HG02678 (cell line): ENCODE measurements around the gene CCL22.

ENCODE experiments used
- ATAC-seq: cut with Tn5 transposase; IDR thresholded peaks from one replicate; pipeline ENCODE4 v1.9.1; 2021; ENCODE audit warnings: mild to moderate bottlenecking, moderate library complexity; ENCODE audit not compliant: unreplicated experiment

The CCL22 gene

DNA sequence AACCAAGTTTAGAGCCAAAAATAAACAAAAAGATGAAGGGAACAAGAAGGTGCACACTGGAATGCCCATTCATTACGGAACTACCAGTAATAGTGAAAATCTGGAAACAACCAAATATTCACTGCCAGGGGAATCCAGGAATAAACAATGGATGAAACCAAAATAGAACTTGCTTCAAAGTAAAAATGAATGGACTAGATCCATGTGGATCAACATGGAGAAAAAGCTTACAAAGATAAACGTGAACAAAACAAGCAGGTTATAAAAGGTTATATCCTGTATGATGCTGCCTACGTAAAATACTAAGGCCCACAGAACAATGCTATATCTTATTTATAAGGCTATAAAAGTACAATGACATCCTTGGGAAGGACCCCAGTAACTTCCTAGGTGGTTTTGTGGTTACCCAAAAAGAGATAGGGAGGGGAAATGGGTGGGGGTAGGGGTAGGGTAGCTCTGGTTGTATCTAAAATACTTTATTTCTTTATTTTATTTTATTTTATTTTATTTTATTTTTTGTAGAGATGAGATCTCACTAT, 12.8 kb upstream of the CCL22 start:
- no peak for ATAC-seq

DNA sequence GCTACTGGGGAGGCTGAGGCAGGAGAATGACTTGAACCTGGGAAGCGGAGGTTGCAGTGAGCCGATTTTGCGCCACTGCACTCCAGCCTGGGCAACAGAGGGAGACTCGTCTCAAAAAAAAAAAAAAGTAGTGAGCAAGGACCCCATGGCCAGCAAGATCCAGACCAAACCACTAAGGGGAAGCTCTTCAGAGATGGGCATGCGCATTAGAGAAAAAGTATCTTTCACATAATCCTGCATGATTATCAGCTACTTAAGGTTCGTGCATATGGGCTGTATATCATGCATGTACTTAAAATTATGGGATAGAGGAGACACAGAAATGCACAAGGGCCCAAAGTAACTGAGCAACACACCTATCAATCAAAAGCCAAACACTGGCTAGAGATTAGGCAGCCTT, 10.7 kb upstream of the CCL22 start:
- no peak for ATAC-seq

DNA sequence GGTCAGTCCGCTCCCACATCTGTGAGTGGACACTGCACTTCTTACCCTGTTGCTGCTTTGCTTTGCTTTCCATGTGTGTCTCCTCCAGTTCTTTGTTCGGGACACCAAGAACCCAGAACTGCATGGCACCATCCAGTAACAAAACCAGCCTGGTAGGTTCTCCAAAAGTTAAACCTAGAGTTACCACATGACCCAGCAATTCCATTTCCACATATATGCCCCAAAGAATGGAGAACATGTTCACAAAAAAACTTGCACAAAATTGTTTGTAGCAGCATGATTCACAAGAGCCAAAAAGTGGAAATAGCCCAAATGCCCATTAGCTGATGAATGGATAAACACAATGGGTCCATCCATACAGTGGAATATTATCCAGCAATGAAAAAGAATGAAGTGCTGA, 10.3 kb upstream of the CCL22 start:
- ATAC-seq, result no peak

DNA sequence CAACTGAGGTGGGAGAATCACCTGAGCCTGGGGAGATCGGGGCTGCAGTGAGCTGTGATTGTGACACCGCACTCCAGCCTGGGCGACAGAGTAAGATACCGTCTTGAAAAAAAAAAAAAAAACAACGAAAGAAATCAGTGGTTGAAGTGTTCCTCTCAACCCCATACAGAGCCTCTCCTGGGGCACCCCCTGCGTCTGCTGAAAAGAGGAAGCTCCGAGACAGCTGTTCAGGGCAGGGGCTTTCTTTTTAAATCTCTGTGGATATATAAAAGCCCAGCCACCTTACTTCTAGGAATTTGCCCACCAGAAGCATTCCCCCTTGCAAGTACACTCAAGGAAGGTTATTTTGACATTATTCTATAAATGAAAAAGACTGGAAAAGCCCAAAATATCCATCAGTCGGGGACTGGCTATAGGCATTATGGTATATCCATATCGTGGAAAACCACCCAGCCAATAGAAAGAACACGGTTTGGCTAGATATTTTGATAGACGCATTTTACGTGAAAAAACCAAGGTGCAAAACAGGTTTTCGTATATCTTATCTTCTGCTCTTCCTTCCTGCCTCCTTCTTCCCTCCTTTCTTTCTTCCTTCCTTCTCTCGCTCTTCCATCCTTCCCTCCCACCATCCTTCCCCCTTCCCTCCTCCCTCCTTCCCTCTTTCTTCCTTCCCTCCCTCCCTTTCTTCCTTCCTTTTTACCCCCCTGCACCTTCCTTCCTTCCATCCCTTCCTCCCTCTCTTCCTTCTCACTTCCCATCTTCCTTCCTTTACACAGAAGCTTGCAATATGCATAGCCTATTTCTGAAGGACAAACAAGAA, 9.2 kb upstream of the CCL22 start:
- peak; percentile 94 for ATAC-seq

DNA sequence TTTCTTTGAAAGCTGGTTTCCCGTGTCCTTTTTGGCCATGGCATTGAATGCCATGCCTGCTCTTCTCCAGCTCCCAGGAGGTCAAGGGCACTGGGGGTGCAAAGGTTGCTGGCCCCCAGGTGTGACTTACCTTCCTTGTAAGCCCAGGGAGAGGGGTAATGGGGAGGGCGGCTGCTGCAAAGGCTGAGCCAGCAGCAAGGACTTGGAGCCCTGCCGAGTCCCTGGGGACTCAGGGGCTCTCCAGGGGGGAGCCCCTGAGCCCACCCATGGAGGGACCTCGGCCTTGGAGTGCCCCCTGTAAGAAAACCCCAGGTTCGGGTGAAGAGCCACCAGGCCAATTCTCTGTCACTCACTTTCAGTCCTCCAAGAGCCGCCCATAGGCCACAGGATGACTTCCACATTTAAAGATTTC, 5.9 kb upstream of the CCL22 start:
- no peak for ATAC-seq

DNA sequence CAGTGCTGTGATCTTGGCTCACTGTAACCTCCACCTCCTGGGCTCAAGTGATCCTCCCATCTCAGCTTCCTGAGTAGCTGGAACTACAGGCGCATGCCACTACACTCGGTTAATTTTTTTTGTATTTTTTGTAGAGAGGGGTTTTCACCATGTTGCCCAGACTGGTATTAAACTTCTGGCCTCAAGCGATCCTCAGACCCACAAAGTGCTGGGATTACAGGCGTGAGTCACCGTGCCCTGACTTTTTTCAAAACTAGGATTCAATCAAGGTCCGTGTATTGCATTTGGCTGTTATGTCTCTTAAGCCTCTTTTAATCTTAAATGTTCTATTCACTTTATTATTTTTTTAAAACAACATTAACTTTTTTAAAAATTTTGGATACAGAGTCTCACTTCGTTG, 4.3 kb upstream of the CCL22 start:
- no peak for ATAC-seq

DNA sequence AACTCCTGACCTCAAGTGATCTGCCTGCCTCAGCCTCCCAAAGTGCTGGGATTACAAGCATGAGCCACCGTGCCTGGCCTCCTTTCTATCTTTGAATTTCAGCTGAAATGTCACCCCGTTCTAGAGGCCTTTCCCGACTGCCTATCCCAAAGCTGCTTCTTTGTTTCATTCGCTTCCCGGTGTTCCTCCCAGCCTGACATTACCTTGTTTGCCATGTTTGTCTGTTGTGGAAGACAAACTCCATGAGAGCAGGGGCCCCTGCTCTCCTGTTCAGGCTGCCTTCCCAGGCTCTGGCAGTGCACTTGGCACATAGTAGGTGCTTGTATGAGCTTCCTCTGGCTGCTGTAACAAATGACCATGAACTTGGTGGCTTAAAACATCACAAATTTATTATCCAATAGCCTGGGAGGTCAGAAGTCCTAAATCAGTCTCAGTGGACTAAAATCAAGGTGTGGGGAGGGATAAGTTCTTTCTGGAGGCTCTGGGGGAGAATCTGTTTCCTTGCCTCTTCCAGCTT, 2.6 kb upstream of the CCL22 start:
- ATAC-seq, result no peak

DNA sequence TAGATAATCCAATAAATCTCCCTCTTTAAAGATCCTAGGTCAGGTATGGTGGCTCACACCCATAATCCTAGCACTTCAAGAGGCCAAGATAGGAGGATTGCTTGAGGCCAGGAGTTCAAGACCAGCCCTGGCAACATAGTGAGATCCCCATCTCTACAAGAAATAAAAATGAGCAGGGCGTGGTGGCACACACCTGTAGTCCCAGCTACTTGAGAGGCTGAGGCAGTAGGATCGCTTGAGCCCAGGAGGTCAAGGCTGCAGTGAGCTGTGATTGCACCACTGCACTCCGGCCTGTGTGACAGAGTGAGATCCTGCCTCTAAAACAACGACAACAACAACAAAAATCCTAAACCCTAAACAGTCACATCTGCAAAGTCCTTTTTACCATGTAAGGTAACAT, 2.0 kb upstream of the CCL22 start:
- ATAC-seq, result no peak

DNA sequence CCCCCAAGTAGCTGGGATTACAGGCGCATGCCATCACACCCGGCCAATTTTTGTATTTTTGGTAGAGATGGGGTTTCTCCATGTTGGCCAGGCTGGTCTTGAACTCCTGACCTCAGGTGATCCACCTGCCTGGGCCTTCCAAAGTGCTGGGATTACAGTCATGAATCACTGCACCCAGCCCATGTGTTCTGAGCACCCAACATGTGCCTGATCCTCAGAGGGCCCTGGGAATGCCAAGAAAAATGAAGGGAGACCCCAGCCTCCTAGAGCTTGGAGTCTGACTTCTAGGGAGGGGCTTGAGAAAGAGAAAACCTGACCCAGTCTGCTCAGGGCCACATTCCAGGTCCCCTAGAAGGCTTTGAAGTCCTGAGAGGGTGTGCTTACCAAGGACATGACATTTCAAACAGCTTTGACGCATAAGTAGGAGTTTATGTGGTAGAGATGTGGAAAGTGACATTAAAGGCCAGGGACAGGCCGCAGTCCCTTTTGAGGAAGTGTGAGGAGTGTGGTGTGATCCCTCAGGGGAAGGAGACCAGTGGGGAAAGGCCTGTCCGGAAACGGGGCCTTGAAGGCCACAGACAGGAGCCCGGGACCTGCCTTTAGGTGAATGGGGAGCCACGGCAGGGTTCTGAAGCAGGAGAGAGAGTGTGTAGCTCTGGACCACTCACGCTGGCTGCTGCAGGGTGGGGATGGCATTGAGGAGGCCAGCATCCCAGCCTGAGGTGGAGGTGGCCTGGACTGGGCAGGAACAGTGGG, 1.1 kb upstream of the CCL22 start:
- peak; percentile 46 for ATAC-seq

DNA sequence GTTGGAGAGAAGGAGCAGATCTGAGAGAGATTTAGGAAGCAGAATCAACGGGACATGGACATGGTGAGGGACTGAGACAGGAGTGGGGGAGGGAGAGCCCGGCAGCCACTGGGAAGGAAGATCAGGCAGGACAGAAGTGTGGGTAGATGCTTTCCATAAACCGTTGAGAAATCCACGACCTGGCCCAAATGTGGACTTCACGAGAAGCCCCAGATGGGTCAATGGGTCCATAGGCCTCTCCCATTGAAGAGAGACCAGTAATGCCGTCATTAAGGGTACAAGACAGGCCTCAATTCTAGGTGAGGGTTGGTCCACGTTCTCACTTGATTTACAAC, 530 bp upstream of the CCL22 start:
- ATAC-seq, result no peak

DNA sequence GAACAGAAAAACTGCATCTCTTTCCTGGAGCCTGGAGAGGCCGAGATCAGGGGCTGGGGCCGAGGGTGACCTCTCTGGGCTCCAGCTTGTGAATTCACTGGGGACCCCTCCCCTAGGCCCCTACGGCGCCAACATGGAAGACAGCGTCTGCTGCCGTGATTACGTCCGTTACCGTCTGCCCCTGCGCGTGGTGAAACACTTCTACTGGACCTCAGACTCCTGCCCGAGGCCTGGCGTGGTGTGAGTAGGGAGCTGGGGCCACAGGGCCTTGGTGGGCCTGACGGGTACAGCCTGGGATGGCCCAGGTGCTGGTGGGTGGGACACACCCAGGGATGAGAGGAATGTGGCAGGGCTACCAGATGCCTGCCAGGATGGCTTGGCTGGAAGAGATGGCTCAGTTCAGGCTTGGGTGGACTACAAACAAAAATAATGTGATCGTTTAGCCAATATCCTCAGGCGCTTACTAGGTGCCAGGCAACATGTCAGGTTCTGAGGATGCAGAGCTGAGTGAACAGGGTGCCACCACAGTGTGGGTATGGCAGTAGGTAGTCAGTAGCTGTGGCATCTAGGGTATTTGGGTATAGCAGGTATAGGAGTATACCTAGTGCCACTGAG, 1.8 kb downstream of the CCL22 start:
- ATAC-seq, result no peak

DNA sequence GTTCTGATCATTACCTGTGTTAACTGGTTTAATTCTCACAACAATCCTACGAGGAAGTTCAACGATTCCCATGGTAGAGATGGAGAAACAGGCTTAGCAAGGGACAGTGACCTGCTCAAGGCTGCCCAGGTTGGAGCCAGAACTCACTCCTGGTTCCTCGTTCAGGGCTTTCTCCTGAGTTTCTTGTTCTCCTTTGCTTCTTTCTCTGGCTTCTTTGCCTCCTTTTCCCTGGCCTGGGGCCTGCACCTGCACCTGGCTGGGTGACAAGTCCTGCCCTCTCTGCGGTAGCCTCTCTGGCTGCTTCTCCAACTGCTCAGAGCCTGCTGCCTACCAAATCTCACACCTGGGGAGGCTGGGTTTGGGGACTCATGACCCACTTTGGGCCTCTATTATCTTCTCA, 2.8 kb downstream of the CCL22 start:
- no peak for ATAC-seq

DNA sequence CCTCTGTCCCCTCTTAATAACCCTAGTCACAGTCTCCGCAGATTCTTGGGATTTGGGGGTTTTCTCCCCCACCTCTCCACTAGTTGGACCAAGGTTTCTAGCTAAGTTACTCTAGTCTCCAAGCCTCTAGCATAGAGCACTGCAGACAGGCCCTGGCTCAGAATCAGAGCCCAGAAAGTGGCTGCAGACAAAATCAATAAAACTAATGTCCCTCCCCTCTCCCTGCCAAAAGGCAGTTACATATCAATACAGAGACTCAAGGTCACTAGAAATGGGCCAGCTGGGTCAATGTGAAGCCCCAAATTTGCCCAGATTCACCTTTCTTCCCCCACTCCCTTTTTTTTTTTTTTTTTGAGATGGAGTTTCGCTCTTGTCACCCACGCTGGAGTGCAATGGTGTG, 5.6 kb downstream of the CCL22 start:
- no peak for ATAC-seq

DNA sequence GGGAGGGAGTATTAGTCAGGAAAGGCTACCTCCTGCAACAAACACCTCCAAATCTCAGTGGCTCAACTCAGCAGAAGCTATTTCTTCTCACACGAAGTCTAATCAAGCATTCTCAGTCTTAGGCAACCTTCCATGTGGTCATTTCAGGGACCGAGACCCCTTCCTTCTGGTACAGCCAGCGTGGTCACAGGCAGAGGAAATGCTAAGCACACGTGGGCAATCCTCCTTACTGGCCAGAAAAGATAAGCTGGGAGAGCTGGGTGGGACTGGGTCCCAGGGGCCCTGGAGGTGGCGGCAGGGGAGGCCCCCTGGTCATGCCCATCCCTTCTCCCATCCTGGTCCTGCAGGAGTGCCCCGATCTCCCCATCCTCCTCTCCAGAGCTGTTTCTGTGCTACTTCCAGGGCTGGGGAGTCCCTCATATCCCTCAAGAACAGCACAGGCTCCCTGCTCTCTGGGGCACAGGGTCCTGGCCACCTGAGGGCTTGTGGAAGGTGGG, 8.0 kb downstream of the CCL22 start:
- no peak for ATAC-seq

DNA sequence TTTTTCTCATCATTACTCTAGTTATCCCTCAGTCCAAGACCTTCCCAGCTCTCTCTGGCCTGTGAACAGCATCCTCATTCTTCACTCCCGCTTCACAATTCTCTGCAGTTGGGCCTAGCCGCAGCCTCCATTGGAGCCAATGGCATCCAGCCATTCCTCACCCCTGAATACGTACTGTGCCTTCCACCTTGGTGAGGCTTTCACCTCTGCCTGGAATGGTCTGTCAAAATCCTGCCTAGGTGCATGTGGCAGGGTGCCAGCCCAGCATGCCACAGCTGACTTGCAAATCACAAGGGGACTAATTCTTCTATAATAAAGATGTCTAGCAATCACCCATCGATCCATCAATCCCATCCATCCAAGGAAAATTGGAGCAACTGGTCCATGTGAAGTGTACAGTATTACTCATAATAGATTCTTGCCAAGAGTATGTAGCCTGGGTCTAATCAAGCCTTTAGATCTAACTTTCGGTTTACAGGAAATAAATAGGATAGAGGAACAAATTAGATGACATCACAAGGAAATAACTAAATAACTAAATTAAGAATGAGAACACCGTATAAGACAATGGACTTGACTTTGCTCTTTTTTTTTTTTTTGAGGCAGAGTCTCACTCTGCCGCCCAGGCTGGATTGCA, 8.7 kb downstream of the CCL22 start:
- no peak for ATAC-seq

DNA sequence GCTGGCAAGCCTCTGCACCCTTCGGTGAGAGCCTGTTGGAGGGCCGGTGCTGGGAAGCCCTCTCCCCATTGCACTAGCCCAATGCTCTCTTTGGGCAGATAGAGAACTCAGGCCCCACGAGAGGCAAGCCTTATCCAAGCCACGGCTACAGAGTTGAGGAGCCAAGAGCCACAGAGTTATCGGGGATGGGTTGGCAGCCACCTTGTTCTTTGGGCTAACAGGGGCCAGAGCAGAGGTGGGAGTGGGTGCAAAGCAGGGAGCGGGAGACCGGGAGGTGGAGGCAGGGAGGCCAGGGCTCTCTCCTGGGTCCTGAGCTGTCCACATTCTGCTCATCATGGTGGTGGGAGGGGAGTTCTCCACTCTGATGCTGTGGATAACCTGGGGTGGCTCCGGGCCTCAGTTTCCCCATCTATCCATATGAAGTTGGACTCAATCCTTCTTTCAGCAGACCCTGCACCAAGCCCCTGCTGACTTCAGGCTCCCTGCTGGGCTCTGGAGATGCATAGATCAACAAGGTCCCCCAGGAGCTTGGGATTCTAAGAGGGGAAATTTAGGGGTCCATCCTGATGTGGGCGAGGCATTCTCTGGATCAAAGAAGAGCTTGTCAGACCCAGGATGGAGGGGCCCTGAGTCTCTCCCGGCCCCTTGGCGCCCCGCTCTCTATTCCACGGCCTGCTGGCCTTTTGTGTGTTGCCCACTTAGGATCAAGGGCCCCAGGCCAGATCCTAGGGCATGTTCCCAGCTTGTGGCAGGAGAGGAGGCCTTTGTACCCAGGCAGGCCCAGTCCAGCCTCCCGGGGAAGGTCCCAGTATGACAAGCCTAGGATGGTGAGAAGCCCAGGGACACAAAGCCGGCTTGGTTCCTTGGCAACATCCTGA, 13.2 kb downstream of the CCL22 start:
- ATAC-seq, result no peak

DNA sequence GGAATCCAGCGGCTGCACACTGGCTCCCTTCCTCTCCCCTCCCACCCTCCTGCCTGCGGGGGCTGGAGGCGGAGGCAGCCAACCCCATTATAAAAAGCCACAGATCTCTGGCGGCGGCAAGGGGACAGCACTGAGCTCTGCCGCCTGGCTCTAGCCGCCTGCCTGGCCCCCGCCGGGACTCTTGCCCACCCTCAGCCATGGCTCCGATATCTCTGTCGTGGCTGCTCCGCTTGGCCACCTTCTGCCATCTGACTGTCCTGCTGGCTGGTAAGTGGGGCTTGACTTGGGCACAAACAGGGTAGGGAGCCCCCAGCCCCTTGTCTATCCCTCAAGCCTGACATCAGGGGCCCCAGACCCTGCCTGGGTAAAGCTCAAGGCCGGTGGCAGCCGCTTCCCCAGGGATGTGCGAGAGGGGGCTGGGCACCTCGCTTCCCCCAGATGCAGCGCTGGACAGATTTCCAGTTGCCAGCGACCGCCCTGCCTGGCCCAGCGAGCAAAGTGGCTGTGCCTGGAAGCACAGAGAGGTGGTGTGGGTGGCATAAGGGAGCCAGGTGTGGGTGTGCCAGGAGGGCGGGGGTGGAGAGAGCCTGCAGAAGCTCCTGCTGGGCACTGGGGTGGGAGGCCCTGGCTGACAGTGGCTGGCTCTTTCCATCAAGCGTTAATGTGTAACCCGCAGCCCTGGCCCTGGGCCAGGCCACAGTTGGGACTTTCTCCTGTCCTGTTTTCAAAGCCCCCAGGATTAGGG, 14.0 kb downstream of the CCL22 start, which contains the start of gene CX3CL1:
Gene CX3CL1, plus strand, starts transcription at position 119 of the 745 bp plus-strand sequence. Its CDS starts 79 bp downstream, at position 198.
- no peak for ATAC-seq

DNA sequence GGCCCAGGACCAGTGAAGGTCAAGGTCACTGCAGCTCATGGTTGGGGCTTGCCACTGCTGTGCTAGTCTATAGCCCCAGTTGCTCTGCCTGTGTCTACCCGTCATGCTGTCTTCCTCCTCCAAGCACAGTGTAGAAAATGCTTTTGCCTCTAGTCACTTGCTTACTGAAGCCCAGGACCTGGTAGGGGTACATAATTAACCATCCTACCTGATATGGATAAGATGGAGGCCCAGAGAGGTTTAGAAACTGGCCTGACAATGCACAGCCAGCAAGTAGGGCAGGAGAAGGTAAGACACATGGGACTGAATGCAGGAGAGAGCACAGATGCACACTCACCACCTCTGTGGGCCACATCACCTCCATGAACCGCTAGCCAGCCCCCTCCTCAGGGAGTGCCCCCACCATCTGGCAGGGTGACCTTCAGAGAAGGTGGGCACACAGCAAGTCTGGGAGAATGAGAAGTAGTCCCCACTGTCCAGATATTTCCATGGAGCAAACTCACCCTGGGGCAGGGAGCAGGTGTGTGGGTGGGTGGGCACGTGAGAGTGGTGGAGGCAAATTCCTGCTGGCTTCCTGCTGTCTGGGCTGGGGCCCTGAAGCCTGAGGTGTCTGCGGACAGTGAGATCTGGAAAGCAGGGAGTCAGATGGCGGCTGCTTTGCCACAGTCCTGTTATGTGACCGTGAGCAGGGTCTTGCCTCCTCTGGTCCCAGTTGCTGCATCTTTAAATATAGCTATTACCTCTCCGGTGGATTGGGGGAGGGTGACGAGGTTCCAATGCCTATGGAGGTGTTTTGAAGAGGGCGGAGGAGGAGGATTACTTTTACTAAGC, 14.7 kb downstream of the CCL22 start:
- ATAC-seq, result no peak
